ENCODE measurements around the gene INAFM2.

GRCh38 chr15:40320931-40321371 lies 2.5 kb upstream of the INAFM2 start:
- TF ChIP-seq GATA2 (IDR thresholded peaks at IDR 0.05; ENCODE audit: insufficient read depth, insufficient read length, low read depth, low read length) (no peak), CTCF (IDR thresholded peaks at IDR 0.05; ENCODE audit: extremely low read depth in 1 of 2, insufficient read depth in 1 of 2, low read depth in 1 of 2, low read length in 2 of 2) (peak; percentile 81 to 89), POLR2A (IDR thresholded peaks at IDR 0.05; ENCODE audit: low read depth, low read length) (no peak), EZH2 (IDR thresholded peaks at IDR 0.05; ENCODE audit: borderline replicate concordance, low read depth, low read length, severe bottlenecking) (no peak), MAX (IDR thresholded peaks at IDR 0.05; ENCODE audit: insufficient read depth, insufficient read length) (no peak), FOS (IDR thresholded peaks at IDR 0.05; ENCODE audit: borderline replicate concordance, insufficient read depth, low read length) (no peak)
